ENCODE data around the gene KRTAP5-1. TPM values are rescaled to one million over a fixed set of nuclear protein-coding genes. Genes with fewer than 3 reads are reported as not detected.

The KRTAP5-1 gene
- total and polyA plus RNA-seq, 4 donors: not detected

GRCh38 chr11:1623716-1624115 is 38.6 kb upstream of the KRTAP5-1 start:
- TF ChIP-seq, protein P1, sequence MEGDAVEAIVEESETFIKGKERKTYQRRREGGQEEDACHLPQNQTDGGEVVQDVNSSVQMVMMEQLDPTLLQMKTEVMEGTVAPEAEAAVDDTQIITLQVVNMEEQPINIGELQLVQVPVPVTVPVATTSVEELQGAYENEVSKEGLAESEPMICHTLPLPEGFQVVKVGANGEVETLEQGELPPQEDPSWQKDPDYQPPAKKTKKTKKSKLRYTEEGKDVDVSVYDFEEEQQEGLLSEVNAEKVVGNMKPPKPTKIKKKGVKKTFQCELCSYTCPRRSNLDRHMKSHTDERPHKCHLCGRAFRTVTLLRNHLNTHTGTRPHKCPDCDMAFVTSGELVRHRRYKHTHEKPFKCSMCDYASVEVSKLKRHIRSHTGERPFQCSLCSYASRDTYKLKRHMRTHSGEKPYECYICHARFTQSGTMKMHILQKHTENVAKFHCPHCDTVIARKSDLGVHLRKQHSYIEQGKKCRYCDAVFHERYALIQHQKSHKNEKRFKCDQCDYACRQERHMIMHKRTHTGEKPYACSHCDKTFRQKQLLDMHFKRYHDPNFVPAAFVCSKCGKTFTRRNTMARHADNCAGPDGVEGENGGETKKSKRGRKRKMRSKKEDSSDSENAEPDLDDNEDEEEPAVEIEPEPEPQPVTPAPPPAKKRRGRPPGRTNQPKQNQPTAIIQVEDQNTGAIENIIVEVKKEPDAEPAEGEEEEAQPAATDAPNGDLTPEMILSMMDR (IDR thresholded peaks at IDR 0.05; ENCODE audit: control extremely low read depth, extremely low read depth): no peak
- H3K36me3 ChIP-seq (ENCODE audit: control insufficient read depth in 4 of 4, insufficient read depth in 4 of 4, low read length in 4 of 4): no peaks in the 10 kb centered on the region
- no peak overlapping the region for H3K9ac ChIP-seq (ENCODE audit: insufficient read depth in 1 of 2, low read length in 2 of 2)
- DNase-seq: no peak
- H3K27me3 ChIP-seq (ENCODE audit: control insufficient read depth in 3 of 3, insufficient read depth in 3 of 3, low read length in 2 of 3): peaks cover 0 to 17% (median 0%) of the 10 kb centered on the region in 3 donors
- H3K4me1 ChIP-seq (ENCODE audit: control insufficient read depth in 5 of 5, insufficient read depth in 5 of 5, low read length in 5 of 5): no peaks in the 10 kb centered on the region
- peaks cover 0 to 3% (median 0%) of the 10 kb centered on the region in 4 donors for H3K9me3 ChIP-seq (ENCODE audit: control insufficient read depth in 4 of 4, insufficient read depth in 3 of 4, low read length in 3 of 4)
- no peak overlapping the region for H3K4me3 ChIP-seq
- no peak overlapping the region for H3K27ac ChIP-seq (ENCODE audit: low read depth in 1 of 2, low read length in 1 of 2)
- no peak for ATAC-seq (ENCODE audit: insufficient read depth, low FRiP score)
- WGBS, 2 donors: 79 to 81% methylated on average over 9 of the region's 9 CpGs

DNA sequence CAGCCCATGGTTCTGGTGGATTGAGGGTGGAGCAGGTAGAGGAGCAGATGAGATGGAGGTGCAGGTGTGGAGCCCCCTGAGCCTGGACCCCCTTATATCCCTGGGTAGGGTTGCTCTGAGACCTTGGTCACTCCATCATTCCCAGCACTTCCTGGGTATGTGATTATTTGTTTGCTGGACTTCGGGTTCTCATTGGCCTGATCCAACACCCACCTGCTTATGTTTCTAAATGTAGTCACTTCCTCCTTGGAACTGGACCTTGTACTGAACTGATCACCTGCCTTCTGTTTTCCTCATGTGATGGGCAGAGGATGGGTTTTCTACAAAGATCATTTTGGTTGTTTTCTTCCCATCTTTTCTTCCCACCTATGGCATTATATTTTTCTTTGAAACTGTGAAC is 37.0 kb upstream of the KRTAP5-1 start, which contains the start of gene KRTAP5-4:
Gene KRTAP5-4 (minus strand): TSS at position 53 of the 400 bp plus-strand sequence. CDS start 45 bp downstream, at position 8.
- peaks cover 0 to 17% (median 0%) of the 10 kb centered on the region in 3 donors for H3K27me3 ChIP-seq (ENCODE audit: control insufficient read depth in 3 of 3, insufficient read depth in 3 of 3, low read length in 2 of 3)
- peaks cover 0 to 3% (median 0%) of the 10 kb centered on the region in 4 donors for H3K9me3 ChIP-seq (ENCODE audit: control insufficient read depth in 4 of 4, insufficient read depth in 3 of 4, low read length in 3 of 4)
- 53 to 70% methylated on average over 1 of the region's 1 CpG for WGBS, 2 donors
- no peaks in the 10 kb centered on the region for H3K36me3 ChIP-seq (ENCODE audit: control insufficient read depth in 4 of 4, insufficient read depth in 4 of 4, low read length in 4 of 4)
- no peak within 1 kb of the TSS for H3K9ac ChIP-seq (ENCODE audit: insufficient read depth in 1 of 2, low read length in 2 of 2)
- no peaks in the 10 kb centered on the region for H3K4me1 ChIP-seq (ENCODE audit: control insufficient read depth in 5 of 5, insufficient read depth in 5 of 5, low read length in 5 of 5)
- H3K4me3 ChIP-seq: no peak within 1 kb of the TSS
- ATAC-seq (ENCODE audit: insufficient read depth, low FRiP score) (no peak), DNase-seq (no peak)
- no peak within 1 kb of the TSS for H3K27ac ChIP-seq (ENCODE audit: low read depth in 1 of 2, low read length in 1 of 2)
- TF ChIP-seq, protein P1 (IDR thresholded peaks at IDR 0.05; ENCODE audit: control extremely low read depth, extremely low read depth): no peak

DNA sequence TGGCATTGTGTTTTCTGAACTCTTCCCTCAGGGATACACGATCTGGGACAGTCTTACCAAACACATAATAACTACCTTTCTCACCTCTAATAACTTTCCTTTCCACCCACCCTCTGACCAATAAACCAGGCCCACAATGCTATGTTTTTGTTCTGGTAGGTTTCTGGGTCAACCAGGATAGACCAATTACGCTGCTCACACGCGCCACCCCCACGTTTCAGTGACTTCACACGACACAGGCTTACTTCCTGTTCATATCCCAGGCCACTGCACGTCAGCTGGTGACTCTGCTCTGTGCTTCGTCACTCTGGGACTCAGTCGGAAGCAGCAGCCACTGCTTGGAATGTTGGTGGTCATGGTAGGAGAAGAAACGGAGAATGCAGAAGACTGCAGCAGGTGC is 34.4 kb upstream of the KRTAP5-1 start:
- H3K36me3 ChIP-seq (ENCODE audit: control insufficient read depth in 4 of 4, insufficient read depth in 4 of 4, low read length in 4 of 4): no peaks in the 10 kb centered on the region
- TF ChIP-seq, protein P1 (IDR thresholded peaks at IDR 0.05; ENCODE audit: control extremely low read depth, extremely low read depth): no peak
- H3K27me3 ChIP-seq (ENCODE audit: control insufficient read depth in 3 of 3, insufficient read depth in 3 of 3, low read length in 2 of 3): peaks cover 0 to 7% (median 0%) of the 10 kb centered on the region in 3 donors
- WGBS, 2 donors: 48 to 54% methylated on average over 10 of the region's 10 CpGs
- H3K9ac ChIP-seq (ENCODE audit: insufficient read depth in 1 of 2, low read length in 2 of 2): no peak overlapping the region
- no peaks in the 10 kb centered on the region for H3K4me1 ChIP-seq (ENCODE audit: control insufficient read depth in 5 of 5, insufficient read depth in 5 of 5, low read length in 5 of 5)
- H3K9me3 ChIP-seq (ENCODE audit: control insufficient read depth in 4 of 4, insufficient read depth in 3 of 4, low read length in 3 of 4): peaks cover 0 to 3% (median 0%) of the 10 kb centered on the region in 4 donors
- no peak overlapping the region for H3K4me3 ChIP-seq
- no peak for DNase-seq
- no peak for ATAC-seq (ENCODE audit: insufficient read depth, low FRiP score)
- H3K27ac ChIP-seq (ENCODE audit: low read depth in 1 of 2, low read length in 1 of 2): no peak overlapping the region

GRCh38 chr11:1618231-1618630 is 33.1 kb upstream of the KRTAP5-1 start:
- TF ChIP-seq, protein P1 (IDR thresholded peaks at IDR 0.05; ENCODE audit: control extremely low read depth, extremely low read depth): no peak

More at GRCh38 chr11:1618231-1618630, 33.1 kb upstream of the KRTAP5-1 start:
- Histone ChIP-seq H3K36me3 (ENCODE audit: control insufficient read depth in 4 of 4, insufficient read depth in 4 of 4, low read length in 4 of 4) (no peaks in the 10 kb centered on the region), H3K4me3 (no peak overlapping the region), H3K9me3 (ENCODE audit: control insufficient read depth in 4 of 4, insufficient read depth in 3 of 4, low read length in 3 of 4) (no peaks in the 10 kb centered on the region), H3K4me1 (ENCODE audit: control insufficient read depth in 5 of 5, insufficient read depth in 5 of 5, low read length in 5 of 5) (no peaks in the 10 kb centered on the region), H3K9ac (ENCODE audit: insufficient read depth in 1 of 2, low read length in 2 of 2) (no peak overlapping the region), H3K27me3 (ENCODE audit: control insufficient read depth in 3 of 3, insufficient read depth in 3 of 3, low read length in 2 of 3) (peaks cover 0 to 4% (median 0%) of the 10 kb centered on the region in 3 donors), H3K27ac (ENCODE audit: low read depth in 1 of 2, low read length in 1 of 2) (no peak overlapping the region)
- ATAC-seq (ENCODE audit: insufficient read depth, low FRiP score): no peak
- 87 to 89% methylated on average over 10 of the region's 10 CpGs for WGBS, 2 donors
- no peak for DNase-seq

All from lung (tissue), 12 donors.